ENCODE data around the gene CRIP1. TPM values are rescaled to one million over a fixed set of nuclear protein-coding genes. Genes with fewer than 3 reads are reported as not detected.

The CRIP1 gene
- total RNA-seq, 1 experiment from 2014 or later = 6.9 TPM

DNA sequence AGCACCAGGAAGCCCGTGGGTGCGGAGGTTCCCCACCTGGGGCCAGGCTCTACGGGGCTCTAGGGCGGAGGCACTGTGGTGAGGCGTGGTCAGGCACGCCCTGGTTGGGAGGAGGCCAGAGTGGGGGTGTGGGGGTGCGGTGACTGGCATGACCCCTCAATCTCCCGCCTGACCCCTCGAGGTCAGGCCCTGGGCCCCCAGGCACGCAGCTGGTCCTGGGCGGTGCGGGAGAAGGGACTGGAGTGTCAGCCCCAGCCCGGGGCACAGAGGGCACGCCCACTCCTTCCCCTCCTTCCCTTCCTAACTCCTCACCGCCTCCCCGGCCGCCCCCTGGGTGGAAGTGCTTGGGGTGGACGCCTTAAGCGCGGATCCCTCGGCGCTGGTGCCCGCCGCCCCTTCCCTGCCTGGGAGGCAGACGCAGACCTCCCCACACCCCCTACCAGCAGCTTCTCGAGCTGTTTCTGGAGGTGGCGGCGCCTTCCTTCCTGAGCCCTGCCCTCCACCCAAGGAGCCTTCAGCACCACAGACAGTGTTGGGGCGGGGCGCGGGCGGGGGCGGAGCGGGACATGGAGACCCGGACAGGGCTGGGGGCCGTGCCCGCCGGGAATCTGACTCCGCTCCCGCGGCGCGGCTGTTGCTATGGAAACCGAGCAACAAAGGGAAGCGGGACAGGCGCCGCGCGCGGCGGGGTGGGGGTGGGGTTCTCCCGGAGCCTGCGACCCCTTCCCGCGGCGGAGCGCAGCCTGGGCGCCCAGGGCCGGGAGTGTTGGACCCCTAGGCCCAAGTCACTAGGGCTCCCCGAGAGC, 12.8 kb upstream of the CRIP1 start:
- Histone ChIP-seq H2BK5ac (ENCODE audit: insufficient read length, low read length) (no peak overlapping the region), H4K20me1 (ENCODE audit: control insufficient read depth, insufficient read depth, insufficient read length) (no peaks in the 10 kb centered on the region), H2AFZ (ENCODE audit: low read length) (no peak overlapping the region), H2BK15ac (ENCODE audit: low read depth, low read length) (no peak overlapping the region), H3K23ac (ENCODE audit: insufficient read length, low read depth, low read length) (no peak overlapping the region), H3K79me2 (ENCODE audit: insufficient read depth, low read length) (no peaks in the 10 kb centered on the region), H3K9me3 (ENCODE audit: control insufficient read depth, low read depth, low read length) (no peaks in the 10 kb centered on the region), H3K23me2 (ENCODE audit: insufficient read length, low read depth, low read length, poor library complexity, severe bottlenecking) (peaks cover 8% of the 10 kb centered on the region), H3K4me2 (ENCODE audit: insufficient read depth, insufficient read length, low read length) (peak overlapping the region; percentile 44), H2BK12ac (ENCODE audit: insufficient read length, low read depth, low read length) (no peak overlapping the region), H3T11ph (ENCODE audit: low read length) (no peak overlapping the region), H3K14ac (ENCODE audit: insufficient read depth, low read length) (peak overlapping the region; percentile 52), H4K5ac (ENCODE audit: insufficient read length, low read depth, low read length) (no peak overlapping the region), H4K91ac (ENCODE audit: insufficient read length, low read depth, low read length) (no peak overlapping the region), H4K8ac (replicated peaks; ENCODE audit: insufficient read length, low read depth, low read length) (no peak overlapping the region), H3K9ac (ENCODE audit: extremely low read depth, insufficient read length, low read length) (no peak overlapping the region), H3K4me1 (ENCODE audit: insufficient read depth, low read length) (no peaks in the 10 kb centered on the region; the same call in 1 of the 2 replicates), H2AK5ac (ENCODE audit: insufficient read length, low read length) (no peak overlapping the region), H3K27me3 (ENCODE audit: insufficient read depth, low read length) (peaks cover 18% of the 10 kb centered on the region; the same call in 1 of the 2 replicates), H3K56ac (ENCODE audit: insufficient read length, low read depth, low read length) (no peak overlapping the region), H3K79me1 (ENCODE audit: insufficient read depth, low read depth, low read length, poor library complexity, severe bottlenecking) (no peaks in the 10 kb centered on the region), H3K18ac (ENCODE audit: insufficient read length, low read depth, low read length) (peak overlapping the region; percentile 95), H2BK120ac (ENCODE audit: low read depth, low read length, poor library complexity, severe bottlenecking) (no peak overlapping the region), H2BK20ac (ENCODE audit: low read depth, low read length, poor library complexity, severe bottlenecking) (no peak overlapping the region), H3K27ac (ENCODE audit: insufficient read length, low read depth, low read length) (no peak overlapping the region), H3K4ac (ENCODE audit: low read depth, low read length) (no peak overlapping the region)
- TF ChIP-seq CTCF (conservative IDR thresholded peaks at IDR 0.05) = no peak
- Mint-ChIP-seq H3K27me3 (ENCODE audit: low read depth) (peaks cover 31% of the 10 kb centered on the region), H3K9me3 (peaks cover 0 to 3% of the 10 kb centered on the region in 2 experiments; a peak in 1 of 5 replicates), H3K4me1 (peaks cover 0 to 14% of the 10 kb centered on the region in 2 experiments; a peak in 2 of 4 replicates), H3K36me3 (ENCODE audit: insufficient read depth in 1 of 3, low read depth in 3 of 3) (peaks cover 0 to 2% (median 0%) of the 10 kb centered on the region in 3 experiments; a peak in 1 of 7 replicates), H3K4me3 (peak overlapping the region; percentile 51 to 72), H3K27ac (no peak overlapping the region)
- DNase-seq = peak; percentile 97
- WGBS (ENCODE audit: extremely low coverage, insufficient read length, low lambda C conversion rate) = no CpG with 5 or more reads among the region's 60 CpGs
